ENCODE results near the gene SORCS2.

GRCh38 chr4:7334521-7335275 lies 142.4 kb downstream of the SORCS2 start:
- no peak for TF ChIP-seq PKNOX1 (IDR thresholded peaks at IDR 0.05)
- TF ChIP-seq L3MBTL2 (conservative IDR thresholded peaks at IDR 0.05), result no peak
- TF ChIP-seq SP1 (IDR thresholded peaks at IDR 0.05), result no peak
- TF ChIP-seq FOXK2 (IDR thresholded peaks at IDR 0.05), result no peak
- no peak for TF ChIP-seq ZNF384 (IDR thresholded peaks at IDR 0.05)
- no peak for TF ChIP-seq FOXA1 (IDR thresholded peaks at IDR 0.05)
- TF ChIP-seq NFRKB (IDR thresholded peaks at IDR 0.05), result no peak
- TF ChIP-seq SUZ12 (IDR thresholded peaks at IDR 0.05), result no peak
- TF ChIP-seq BHLHE40 (IDR thresholded peaks at IDR 0.05; ENCODE audit: borderline replicate concordance), result no peak
- no peak for TF ChIP-seq ARNT (IDR thresholded peaks at IDR 0.05)
- no peak for TF ChIP-seq ELF4 (IDR thresholded peaks at IDR 0.05)
- no peak for TF ChIP-seq HDGF (IDR thresholded peaks at IDR 0.05; ENCODE audit: borderline replicate concordance)
